Measurements from ENCODE around the gene MTA3.
A peak's percentile ranks its signal among the peaks of the same experiment; 100 is the strongest.
"Not testable (repeated sequence)": the region's sequence is repeated elsewhere in the genome, so short reads cannot be mapped to it uniquely, and the experiment has no call there.

Gene MTA3

GRCh38 chr2:42568401-42569115, at the start of gene MTA3:
Gene MTA3 (plus strand): TSS chr2:42568632. CDS start chr2:42568746, 114 bp downstream.
- DNase-seq (ENCODE audit: low read depth) = peak; percentile 23

GRCh38 chr2:42519624-42520023, 48.8 kb upstream of the MTA3 start:
- no peak for DNase-seq (ENCODE audit: low read depth)

GRCh38 chr2:42522035-42522434, 46.4 kb upstream of the MTA3 start:
- no peak for DNase-seq (ENCODE audit: low read depth)

GRCh38 chr2:42523341-42523740, 45.1 kb upstream of the MTA3 start:
- peak; percentile 26 for DNase-seq (ENCODE audit: low read depth)

- no peak for DNase-seq (ENCODE audit: low read depth)
These were observed 36.0 kb upstream of the MTA3 start for GRCh38 chr2:42532397-42532796.

- no peak for DNase-seq (ENCODE audit: low read depth)
These were observed 30.9 kb upstream of the MTA3 start for GRCh38 chr2:42537493-42537892.

GRCh38 chr2:42542871-42543270, 25.6 kb upstream of the MTA3 start:
- no peak for DNase-seq (ENCODE audit: low read depth)

GRCh38 chr2:42545023-42545721, 23.3 kb upstream of the MTA3 start:
- no peak for DNase-seq (ENCODE audit: low read depth)

GRCh38 chr2:42545841-42546390, 22.5 kb upstream of the MTA3 start:
- no peak for DNase-seq (ENCODE audit: low read depth)

GRCh38 chr2:42547014-42547413, 21.4 kb upstream of the MTA3 start:
- DNase-seq (ENCODE audit: low read depth) = no peak

GRCh38 chr2:42547446-42548295, 20.8 kb upstream of the MTA3 start:
- no peak for DNase-seq (ENCODE audit: low read depth)

- DNase-seq (ENCODE audit: low read depth) = no peak
These were observed 17.6 kb upstream of the MTA3 start for GRCh38 chr2:42550870-42551269.

GRCh38 chr2:42554392-42554791, 14.0 kb upstream of the MTA3 start:
- DNase-seq (ENCODE audit: low read depth) = no peak

- DNase-seq (ENCODE audit: low read depth) = no peak
These were observed 12.0 kb upstream of the MTA3 start for GRCh38 chr2:42556315-42556890.

- no peak for DNase-seq (ENCODE audit: low read depth)
These were observed 11.1 kb upstream of the MTA3 start for GRCh38 chr2:42557306-42557705.

- DNase-seq (ENCODE audit: low read depth) = no peak
These were observed 9.6 kb upstream of the MTA3 start for GRCh38 chr2:42558827-42559226.

GRCh38 chr2:42560133-42560532, 8.3 kb upstream of the MTA3 start:
- DNase-seq (ENCODE audit: low read depth) = not testable (repeated sequence)

- no peak for DNase-seq (ENCODE audit: low read depth)
These were observed 7.5 kb upstream of the MTA3 start for GRCh38 chr2:42560899-42561298.

GRCh38 chr2:42562474-42563144, 5.8 kb upstream of the MTA3 start:
- no peak for DNase-seq (ENCODE audit: low read depth)

GRCh38 chr2:42566025-42566424, 2.4 kb upstream of the MTA3 start:
- no peak for DNase-seq (ENCODE audit: low read depth)

- DNase-seq (ENCODE audit: low read depth) = peak; percentile 9
These were observed 1.6 kb upstream of the MTA3 start for GRCh38 chr2:42566837-42567321.

Data from iris pigment epithelial cell (primary cell).